HepG2 (cell line): ENCODE data around the gene CYB561. TPM values are rescaled to one million over a fixed set of nuclear protein-coding genes. Genes with fewer than 3 reads are reported as not detected.

Experiments used
- DMAP1 ChIP-seq: IDR thresholded peaks from 2 replicates; pipeline ENCODE4 v1.6.1; 2016
- ERF ChIP-seq: IDR thresholded peaks from 2 replicates; pipeline ENCODE4 v1.6.1; 2018; ENCODE audit warnings: missing biosample characterization, missing genetic modification reagents
- GATAD1 ChIP-seq: IDR thresholded peaks from 2 replicates; pipeline ENCODE4 v1.6.1; 2016; ENCODE audit warnings: missing genetic modification reagents, missing compliant biosample characterization
- GZF1 ChIP-seq: sonication (generic); formaldehyde crosslinking; IDR thresholded peaks from 2 replicates; pipeline ENCODE4 v1.5.1; 2020; ENCODE audit warnings: mild to moderate bottlenecking, missing genetic modification reagents
- HNF1A ChIP-seq, 2 experiments: sonication (generic) in 1 of 2; formaldehyde crosslinking in 1 of 2; IDR thresholded peaks; 2 replicates each; pipeline versions ENCODE4 v1.4.0 to v1.6.1; 2016 to 2020; ENCODE audit warnings: borderline replicate concordance in 1 of 2, low read depth in 1 of 2, mild to moderate bottlenecking in 1 of 2, missing genetic modification reagents in 1 of 2
- HNF4G ChIP-seq, 2 experiments: sonication (generic) in 1 of 2; formaldehyde crosslinking in 1 of 2; IDR thresholded peaks; 2 replicates each; pipeline versions ENCODE4 v1.4.0 to v1.6.1; 2011 to 2020; ENCODE audit warnings: borderline replicate concordance in 2 of 2, low read depth in 2 of 2, mild to moderate bottlenecking in 2 of 2, low read length in 1 of 2, missing genetic modification reagents in 1 of 2, moderate library complexity in 1 of 2
- HNRNPL ChIP-seq: fragments of 200-400 bp; formaldehyde crosslinking; IDR thresholded peaks from 2 replicates; pipeline ENCODE4 v1.6.1; 2017; ENCODE audit warnings: mild to moderate bottlenecking, low read depth, low read length
- MBD4 ChIP-seq: IDR thresholded peaks from 2 replicates; pipeline ENCODE4 v1.6.1; 2012; ENCODE audit warnings: low read length, inconsistent platforms, borderline replicate concordance
- RXRA ChIP-seq: sonication (generic); formaldehyde crosslinking; IDR thresholded peaks from 2 replicates; pipeline ENCODE4 v1.5.1; 2020; ENCODE audit warnings: missing genetic modification reagents
- THAP11 ChIP-seq: IDR thresholded peaks from 2 replicates; pipeline ENCODE4 v1.6.1; 2016; ENCODE audit warnings: missing biosample characterization, missing genetic modification reagents
- ZNF160 ChIP-seq: sonication (generic); formaldehyde crosslinking; IDR thresholded peaks from 2 replicates; pipeline ENCODE4 v1.8.0; 2022; ENCODE audit warnings: mild to moderate bottlenecking, inconsistent platforms, missing genetic modification reagents
- ZNF207 ChIP-seq: fragments of 450-650 bp; IDR thresholded peaks from 2 replicates; pipeline ENCODE4 v1.6.1; 2016; ENCODE audit warnings: antibody characterized with exemption, borderline replicate concordance
- ZNF318 ChIP-seq: sonication (generic); formaldehyde crosslinking; IDR thresholded peaks from 2 replicates; pipeline ENCODE4 v1.4.0; 2020; ENCODE audit warnings: mild to moderate bottlenecking, missing genetic modification reagents
- ZNF441 ChIP-seq: sonication (generic); formaldehyde crosslinking; IDR thresholded peaks from 2 replicates; pipeline ENCODE4 v1.7.0; 2021; ENCODE audit warnings: missing genetic modification reagents, borderline replicate concordance
- ZNF792 ChIP-seq: IDR thresholded peaks from 2 replicates; pipeline ENCODE4 v1.6.1; 2016
- polyA plus RNA-seq, 8 experiments: library from polyadenylated mRNA; depleted of rRNA in 3 of 8; stranded (reverse) in 7 of 8; unstranded in 1 of 8; fragments of >200 nt; fragmentation: Illumina TruSeq in 4 of 8; extraction: Trizol in 4 of 8; gene quantifications; 2 replicates each; pipeline versions ENCODE4 v1.2.1 to v1.2.3, GENCODE V29; 2011 to 2016; ENCODE audit warnings: low read depth in 4 of 8, missing spikeins in 1 of 8, mixed read lengths in 1 of 8; ENCODE audit not compliant: insufficient read depth in 1 of 8
- total RNA-seq, 5 experiments: library from RNA; depleted of rRNA; stranded (reverse); fragments of >200 nt; fragmentation: Illumina TruSeq; extraction: Trizol; gene quantifications; 2 replicates each; pipeline ENCODE4 v1.2.3, GENCODE V29; 2016; ENCODE audit warnings: low read depth in 1 of 5
- TF ChIP-seq, protein P1 (sequence below): sonication (generic); formaldehyde crosslinking; IDR thresholded peaks from 2 replicates; pipeline ENCODE4 v1.5.0; 2020; ENCODE audit warnings: missing genetic modification reagents

Gene CYB561
- total and polyA plus RNA-seq, 2 of the 13 experiments (the other 11 are each of a cell fraction or from before 2014, with no cell fraction given): 1.5 to 6.7 TPM

DNA sequence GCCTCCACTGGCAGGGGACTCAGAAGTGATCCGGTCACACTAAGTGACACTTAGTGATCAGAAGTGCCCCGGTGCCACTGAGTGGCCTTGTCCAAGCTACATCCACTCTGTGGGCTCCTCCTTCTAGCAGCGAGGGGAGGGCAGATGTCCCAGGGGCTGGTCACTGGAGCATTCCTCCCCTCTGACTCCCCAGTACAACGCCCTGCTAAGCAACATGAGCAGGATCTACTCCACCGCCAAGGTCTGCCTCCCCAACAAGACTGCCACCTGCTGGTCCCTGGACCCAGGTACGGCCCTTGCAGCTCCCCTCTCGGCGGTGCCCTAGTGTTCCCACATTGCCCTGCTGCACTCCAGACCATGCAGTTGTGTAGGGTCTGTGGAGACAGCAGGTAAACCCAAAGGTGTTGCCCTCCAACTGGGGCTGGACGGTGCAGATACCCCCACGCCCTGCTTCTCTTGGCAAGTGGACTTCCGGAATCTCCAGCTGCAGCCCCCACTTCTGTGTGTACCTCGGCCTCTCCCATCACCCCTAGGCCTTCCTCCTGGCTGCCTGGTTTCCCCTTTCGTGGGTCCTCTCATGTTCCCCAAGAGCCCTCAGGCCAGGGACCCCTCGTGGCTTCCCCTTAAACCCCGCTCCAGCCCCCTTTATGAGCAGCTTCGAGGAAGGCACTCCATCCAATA, 32.8 kb upstream of the CYB561 start (continued):
- TF ChIP-seq ZNF318 (CRISPR knock-in tag) (no peak), GATAD1 (CRISPR knock-in tag) (0 out of 2 replicates have a peak, but pooled peaks have one; percentile 24), ZNF792 (no peak; the same call in 1 of the 2 replicates), ERF (CRISPR knock-in tag) (peak; percentile 64; the same call in 1 of the 2 replicates), ZNF207 (no peak), HNF4G (IDR thresholded peaks at IDR 0.05; ENCODE audit: borderline replicate concordance, low read depth, low read length) (no peak), HNF4G (CRISPR knock-in tag; IDR thresholded peaks at IDR 0.05; ENCODE audit: borderline replicate concordance, low read depth) (0 out of 2 replicates have a peak, but pooled peaks have one; percentile 28), RXRA (no peak; the same call in 1 of the 2 replicates), ZNF160 (CRISPR knock-in tag) (no peak), MBD4 (no peak), DMAP1 (CRISPR knock-in tag) (no peak), ZNF441 (no peak), HNF1A (IDR thresholded peaks at IDR 0.05; ENCODE audit: low read depth) (no peak), HNF1A (CRISPR knock-in tag; IDR thresholded peaks at IDR 0.05; ENCODE audit: borderline replicate concordance) (no peak), HNRNPL (0 out of 2 replicates have a peak, but pooled peaks have one; percentile 23), GZF1 (CRISPR knock-in tag) (no peak), THAP11 (CRISPR knock-in tag) (0 out of 2 replicates have a peak, but pooled peaks have one; percentile 19)
- TF ChIP-seq, protein P1, sequence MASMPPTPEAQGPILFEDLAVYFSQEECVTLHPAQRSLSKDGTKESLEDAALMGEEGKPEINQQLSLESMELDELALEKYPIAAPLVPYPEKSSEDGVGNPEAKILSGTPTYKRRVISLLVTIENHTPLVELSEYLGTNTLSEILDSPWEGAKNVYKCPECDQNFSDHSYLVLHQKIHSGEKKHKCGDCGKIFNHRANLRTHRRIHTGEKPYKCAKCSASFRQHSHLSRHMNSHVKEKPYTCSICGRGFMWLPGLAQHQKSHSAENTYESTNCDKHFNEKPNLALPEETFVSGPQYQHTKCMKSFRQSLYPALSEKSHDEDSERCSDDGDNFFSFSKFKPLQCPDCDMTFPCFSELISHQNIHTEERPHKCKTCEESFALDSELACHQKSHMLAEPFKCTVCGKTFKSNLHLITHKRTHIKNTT: no peak
